Colonic mucosa (tissue), 4 donors: ENCODE data around the gene ITPKA. TPM values are rescaled to one million over a fixed set of nuclear protein-coding genes. Genes with fewer than 3 reads are reported as not detected.

Experiments
- DNase-seq: peaks from one replicate; pipeline ENCODE4 v3.0.0-alpha.2; 2020
- H3K27ac ChIP-seq: fragments of 200-600 bp; one replicate; pipeline ENCODE4 v1.8.0; 2021
- H3K27me3 ChIP-seq: fragments of 200-600 bp; one replicate; pipeline ENCODE4 v1.8.0; 2021
- H3K36me3 ChIP-seq: fragments of 200-600 bp; one replicate; pipeline ENCODE4 v1.8.0; 2021
- H3K4me1 ChIP-seq: fragments of 200-600 bp; one replicate; pipeline ENCODE4 v1.8.0; 2021; ENCODE audit warnings: mild to moderate bottlenecking
- H3K4me3 ChIP-seq: fragments of 200-600 bp; one replicate; pipeline ENCODE4 v1.8.0; 2021
- H3K9ac ChIP-seq, 2 donors: one replicate each; pipeline ENCODE4 v1.7.0; 2013; ENCODE audit warnings: control low read depth in 2 of 2, low read depth in 2 of 2, low read length in 2 of 2
- H3K9me3 ChIP-seq: fragments of 200-600 bp; one replicate; pipeline ENCODE4 v1.8.0; 2021
- CTCF ChIP-seq: fragments of 200-600 bp; IDR thresholded peaks from one replicate; pipeline ENCODE4 v1.8.0; 2022; ENCODE audit warnings: antibody characterized with exemption, mild to moderate bottlenecking
- intact Hi-C: fragments of 100-400 bp; cut with DNase I; formaldehyde crosslinking; loops from one replicate; pipeline ENCODE4 v1.14.1; 2022
- total RNA-seq, 2 donors: library from RNA; stranded (reverse); fragmentation: NEBNext Ultra II Directional in 1 of 2; extraction: Animal tissue kit (Norgen Biotek cat#: 25700) in 1 of 2; gene quantifications; one replicate each; pipeline ENCODE4 v1.2.1, GENCODE V29; 2021
- donor health status: healthy.
- donor health status: DM: no; HTN: no; CAD: no.
- donor health status: DM: no; HTN: no; CAD: no.

Gene ITPKA
- 10 to 100 TPM; 36.1 to 43.5 TPM for total RNA-seq

GRCh38 chr15:41493205-41493901 is at the start of gene ITPKA:
ITPKA (plus strand) TSS chr15:41493874; CDS start chr15:41493928, 54 bp downstream.
- Histone ChIP-seq H3K4me3 (peak within 1 kb of the TSS; percentile 64), H3K27me3 (peaks cover 8% of the 10 kb centered on the region), H3K9me3 (no peaks in the 10 kb centered on the region), H3K36me3 (no peaks in the 10 kb centered on the region), H3K27ac (peak within 1 kb of the TSS; percentile 95), H3K9ac (peak within 1 kb of the TSS; percentile 82 to 85), H3K4me1 (peaks cover 5% of the 10 kb centered on the region)
- DNase-seq: peak; percentile 97
- TF ChIP-seq CTCF: no peak
- intact Hi-C loops: no loop called here

- Histone ChIP-seq H3K4me1 (no peaks in the 10 kb centered on the region), H3K9me3 (no peaks in the 10 kb centered on the region), H3K9ac (no peak overlapping the region), H3K27me3 (no peaks in the 10 kb centered on the region), H3K27ac (no peak overlapping the region), H3K36me3 (peaks cover 4% of the 10 kb centered on the region), H3K4me3 (no peak overlapping the region)
- intact Hi-C loops: no loop called here
- TF ChIP-seq CTCF: no peak
- DNase-seq: no peak
Measured at GRCh38 chr15:41445399-41445798, 48.3 kb upstream of the ITPKA start.

- peaks cover 6% of the 10 kb centered on the region for H3K36me3 ChIP-seq
- no peak for TF ChIP-seq CTCF
- H3K27ac ChIP-seq: no peak overlapping the region
- H3K9me3 ChIP-seq: no peaks in the 10 kb centered on the region
- H3K4me1 ChIP-seq: no peaks in the 10 kb centered on the region
- H3K27me3 ChIP-seq: no peaks in the 10 kb centered on the region
- H3K4me3 ChIP-seq: no peak overlapping the region
- intact Hi-C loops: no loop called here
- H3K9ac ChIP-seq: no peak overlapping the region
- DNase-seq: no peak
Measured at GRCh38 chr15:41462084-41462795, 31.4 kb upstream of the ITPKA start.

- DNase-seq: no peak
- H3K36me3 ChIP-seq: no peaks in the 10 kb centered on the region
- H3K9me3 ChIP-seq: no peaks in the 10 kb centered on the region
- no peaks in the 10 kb centered on the region for H3K4me1 ChIP-seq
- H3K27me3 ChIP-seq: no peaks in the 10 kb centered on the region
- no peak for TF ChIP-seq CTCF
- no peak overlapping the region for H3K4me3 ChIP-seq
- intact Hi-C loops: no loop called here
- H3K9ac ChIP-seq: no peak overlapping the region
- no peak overlapping the region for H3K27ac ChIP-seq
Measured at GRCh38 chr15:41464889-41465580, 28.6 kb upstream of the ITPKA start.

- peaks cover 2% of the 10 kb centered on the region for H3K36me3 ChIP-seq
- no peak overlapping the region for H3K9ac ChIP-seq
- TF ChIP-seq CTCF: peak; percentile 85
- H3K9me3 ChIP-seq: no peaks in the 10 kb centered on the region
- H3K4me3 ChIP-seq: no peak overlapping the region
- no peak for DNase-seq
- intact Hi-C loops: no loop called here
- no peaks in the 10 kb centered on the region for H3K4me1 ChIP-seq
- no peak overlapping the region for H3K27ac ChIP-seq
- H3K27me3 ChIP-seq: no peaks in the 10 kb centered on the region
Measured at GRCh38 chr15:41465822-41466421, 27.8 kb upstream of the ITPKA start.
